Measurements from ENCODE around the gene CEP112.

GRCh38 chr17:65787503-65787902 is 404.4 kb downstream of the CEP112 start:
- no peak for TF ChIP-seq CTCF (IDR thresholded peaks at IDR 0.05; ENCODE audit: insufficient read depth, low read length, poor library complexity, severe bottlenecking)
- TF ChIP-seq EZH2phosphoT487 (conservative IDR thresholded peaks at IDR 0.05; ENCODE audit: low read length): no peak

All from SU-DHL-6 (cell line).